ENCODE data around the gene CSN3.
"Not testable (repeated sequence)": the region's sequence is repeated elsewhere in the genome, so short reads cannot be mapped to it uniquely, and the experiment has no call there.

- TF ChIP-seq, protein P1, sequence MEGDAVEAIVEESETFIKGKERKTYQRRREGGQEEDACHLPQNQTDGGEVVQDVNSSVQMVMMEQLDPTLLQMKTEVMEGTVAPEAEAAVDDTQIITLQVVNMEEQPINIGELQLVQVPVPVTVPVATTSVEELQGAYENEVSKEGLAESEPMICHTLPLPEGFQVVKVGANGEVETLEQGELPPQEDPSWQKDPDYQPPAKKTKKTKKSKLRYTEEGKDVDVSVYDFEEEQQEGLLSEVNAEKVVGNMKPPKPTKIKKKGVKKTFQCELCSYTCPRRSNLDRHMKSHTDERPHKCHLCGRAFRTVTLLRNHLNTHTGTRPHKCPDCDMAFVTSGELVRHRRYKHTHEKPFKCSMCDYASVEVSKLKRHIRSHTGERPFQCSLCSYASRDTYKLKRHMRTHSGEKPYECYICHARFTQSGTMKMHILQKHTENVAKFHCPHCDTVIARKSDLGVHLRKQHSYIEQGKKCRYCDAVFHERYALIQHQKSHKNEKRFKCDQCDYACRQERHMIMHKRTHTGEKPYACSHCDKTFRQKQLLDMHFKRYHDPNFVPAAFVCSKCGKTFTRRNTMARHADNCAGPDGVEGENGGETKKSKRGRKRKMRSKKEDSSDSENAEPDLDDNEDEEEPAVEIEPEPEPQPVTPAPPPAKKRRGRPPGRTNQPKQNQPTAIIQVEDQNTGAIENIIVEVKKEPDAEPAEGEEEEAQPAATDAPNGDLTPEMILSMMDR (tag by site-specific recombination; IDR thresholded peaks at IDR 0.05), result not testable (repeated sequence)
- TF ChIP-seq ZBTB10 (tag by site-specific recombination; IDR thresholded peaks at IDR 0.05); SCRT1 (tag by site-specific recombination; IDR thresholded peaks at IDR 0.05; ENCODE audit: borderline replicate concordance); SETDB1 (IDR thresholded peaks at IDR 0.05; ENCODE audit: insufficient read length, low read length); ZBTB8A (tag by site-specific recombination; IDR thresholded peaks at IDR 0.05): not testable (repeated sequence)
These were observed 20.6 kb upstream of the CSN3 start for GRCh38 chr4:70221818-70222217.
